Measurements from ENCODE around the gene DPH1.
A peak's percentile ranks its signal among the peaks of the same experiment; 100 is the strongest.

The DPH1 gene

DNA sequence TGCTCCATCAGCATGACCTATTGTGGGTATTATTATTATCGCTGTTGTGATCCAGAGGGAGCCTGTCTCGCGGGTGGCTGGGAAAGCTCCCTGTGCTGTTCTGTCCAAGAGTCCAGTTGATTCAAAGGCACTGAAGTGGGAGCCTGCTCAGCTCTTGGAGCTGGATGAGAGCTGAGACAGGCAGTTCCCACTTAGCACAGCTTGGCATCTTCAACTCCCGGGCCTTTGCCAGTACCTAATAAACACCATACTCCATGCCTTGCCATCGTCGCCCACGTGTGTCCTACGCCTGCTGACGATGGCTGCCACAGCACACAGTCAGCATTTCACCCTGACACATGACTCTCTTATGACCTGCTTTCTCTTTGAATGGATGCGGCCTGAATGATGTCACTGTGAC is 37.4 kb upstream of the DPH1 start:
- TF ChIP-seq, protein P1, sequence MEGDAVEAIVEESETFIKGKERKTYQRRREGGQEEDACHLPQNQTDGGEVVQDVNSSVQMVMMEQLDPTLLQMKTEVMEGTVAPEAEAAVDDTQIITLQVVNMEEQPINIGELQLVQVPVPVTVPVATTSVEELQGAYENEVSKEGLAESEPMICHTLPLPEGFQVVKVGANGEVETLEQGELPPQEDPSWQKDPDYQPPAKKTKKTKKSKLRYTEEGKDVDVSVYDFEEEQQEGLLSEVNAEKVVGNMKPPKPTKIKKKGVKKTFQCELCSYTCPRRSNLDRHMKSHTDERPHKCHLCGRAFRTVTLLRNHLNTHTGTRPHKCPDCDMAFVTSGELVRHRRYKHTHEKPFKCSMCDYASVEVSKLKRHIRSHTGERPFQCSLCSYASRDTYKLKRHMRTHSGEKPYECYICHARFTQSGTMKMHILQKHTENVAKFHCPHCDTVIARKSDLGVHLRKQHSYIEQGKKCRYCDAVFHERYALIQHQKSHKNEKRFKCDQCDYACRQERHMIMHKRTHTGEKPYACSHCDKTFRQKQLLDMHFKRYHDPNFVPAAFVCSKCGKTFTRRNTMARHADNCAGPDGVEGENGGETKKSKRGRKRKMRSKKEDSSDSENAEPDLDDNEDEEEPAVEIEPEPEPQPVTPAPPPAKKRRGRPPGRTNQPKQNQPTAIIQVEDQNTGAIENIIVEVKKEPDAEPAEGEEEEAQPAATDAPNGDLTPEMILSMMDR (conservative IDR thresholded peaks at IDR 0.05), result no peak
- no peak overlapping the region for H3K27ac ChIP-seq

GRCh38 chr17:1994707-1995106 is 35.2 kb upstream of the DPH1 start:
- H3K27ac ChIP-seq, result peak overlapping the region; percentile 95; the same call in 1 of the 2 replicates
- TF ChIP-seq, protein P1 (conservative IDR thresholded peaks at IDR 0.05), result no peak

GRCh38 chr17:1995321-1995892 is 34.5 kb upstream of the DPH1 start:
- TF ChIP-seq, protein P1 (conservative IDR thresholded peaks at IDR 0.05), result no peak
- peak overlapping the region; percentile 95 for H3K27ac ChIP-seq

DNA sequence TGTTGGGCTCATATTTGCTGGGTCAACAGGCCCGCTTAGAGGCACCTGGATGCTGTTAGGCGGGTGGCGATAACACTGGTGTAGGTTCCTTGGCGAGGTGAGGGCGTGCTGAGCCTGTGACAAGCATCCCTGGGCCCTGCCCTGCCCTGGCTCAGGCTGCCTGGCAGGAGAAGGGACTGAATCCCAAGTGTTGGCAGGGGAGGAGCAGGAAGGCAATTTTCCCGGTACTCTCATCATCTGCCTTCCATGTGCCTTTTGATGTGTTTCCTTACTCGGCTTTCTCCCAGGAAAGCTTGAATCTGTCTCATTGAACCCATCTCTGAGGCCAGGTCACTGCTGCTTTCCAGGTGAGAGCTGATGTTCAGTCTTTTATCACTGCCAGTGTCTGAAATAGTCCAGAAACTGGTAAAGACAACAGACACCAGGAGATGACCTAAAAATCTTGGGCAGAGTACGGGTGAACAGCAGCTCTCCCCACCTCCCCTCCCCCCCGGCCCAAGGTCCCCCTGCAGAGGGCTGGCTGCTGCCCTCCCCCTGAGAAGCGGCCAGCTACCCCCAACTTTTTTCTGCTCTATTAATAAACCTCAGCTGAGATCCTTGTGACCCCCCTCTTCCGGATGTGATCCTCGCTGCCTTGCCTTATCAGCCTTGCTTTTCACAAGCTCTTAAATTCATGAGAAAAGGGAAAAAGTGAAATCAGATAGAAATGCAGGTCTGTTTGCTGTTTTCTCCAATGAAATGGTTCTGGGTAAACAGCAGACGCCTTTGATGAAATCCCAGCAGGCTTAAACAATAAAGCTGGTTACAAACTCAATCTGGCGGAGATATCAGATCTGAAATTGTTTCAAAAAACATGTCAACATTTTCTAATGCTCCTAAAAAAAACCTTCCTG is 33.8 kb upstream of the DPH1 start:
- peak overlapping the region; percentile 95 for H3K27ac ChIP-seq
- TF ChIP-seq, protein P1 (conservative IDR thresholded peaks at IDR 0.05), result no peak

DNA sequence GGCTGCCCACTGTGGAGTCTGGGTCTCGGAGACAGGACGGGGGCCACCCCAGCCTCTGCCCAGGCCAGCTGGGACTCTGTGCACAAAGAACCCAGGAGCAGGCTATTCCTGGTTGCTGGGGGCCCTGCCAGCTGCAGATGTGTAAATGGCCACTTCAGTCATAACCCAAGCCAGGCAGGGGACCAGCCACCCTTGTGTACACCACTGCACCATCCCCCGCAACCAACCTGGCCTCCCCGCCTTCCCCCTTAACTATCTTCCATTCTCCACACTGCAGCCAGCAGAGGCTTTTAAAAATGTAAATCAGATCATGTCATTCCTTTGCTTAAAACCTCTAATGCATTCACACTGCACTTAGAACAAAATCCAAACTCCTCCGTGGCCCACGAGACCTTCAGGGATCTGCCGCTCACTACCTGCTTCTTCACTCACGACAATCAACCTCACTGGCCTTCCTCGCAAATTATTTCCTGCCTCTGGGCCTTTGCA is 33.1 kb upstream of the DPH1 start:
- TF ChIP-seq, protein P1 (conservative IDR thresholded peaks at IDR 0.05), result no peak
- H3K27ac ChIP-seq, result peak overlapping the region; percentile 95

DNA sequence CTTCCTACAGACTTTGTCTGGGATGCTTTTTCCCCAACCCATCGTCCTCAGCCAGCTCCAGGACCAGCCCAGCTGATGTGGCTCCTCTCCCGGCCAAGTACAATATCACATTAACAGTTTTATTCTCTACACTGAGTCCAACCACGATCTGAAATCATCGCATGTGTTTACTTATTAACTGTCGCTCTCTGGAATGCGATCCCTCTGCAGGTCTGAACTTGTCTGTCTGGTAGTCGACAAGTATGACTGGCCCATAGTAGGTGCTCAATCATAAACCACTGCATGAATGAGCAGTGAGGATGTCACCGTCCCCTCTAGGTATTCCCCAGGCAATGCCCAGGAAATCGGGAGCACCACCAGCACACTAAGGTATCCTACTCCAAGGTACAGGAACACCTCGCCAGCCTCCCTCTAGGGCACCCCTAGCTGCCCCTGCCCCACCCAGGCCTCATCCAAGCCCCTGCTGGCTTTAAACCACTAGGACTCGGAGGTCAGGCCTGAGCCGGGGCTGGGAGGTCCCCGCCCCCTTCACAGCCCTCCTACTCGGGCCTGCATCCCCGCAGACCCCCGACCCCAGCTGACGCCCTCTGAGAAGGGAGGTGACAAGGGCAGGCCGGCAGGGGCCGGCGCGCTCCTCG is 32.5 kb upstream of the DPH1 start:
- TF ChIP-seq, protein P1 (conservative IDR thresholded peaks at IDR 0.05), result no peak

More for the DNA sequence above, 32.5 kb upstream of the DPH1 start:
- peak overlapping the region; percentile 95 for H3K27ac ChIP-seq
